Measurements from ENCODE around the gene CASP2. TPM values are rescaled to one million over a fixed set of nuclear protein-coding genes. Genes with fewer than 3 reads are reported as not detected.

The CASP2 gene
- total RNA-seq, 2 donors from 2014 or later, result 5.2 to 7.6 TPM

- no peaks in the 10 kb centered on the region for H3K4me1 ChIP-seq
- no peaks in the 10 kb centered on the region for H3K36me3 ChIP-seq
- no peak overlapping the region for H3K27ac ChIP-seq
- no peaks in the 10 kb centered on the region for H3K27me3 ChIP-seq
- peaks cover 0 to 3% of the 10 kb centered on the region in 2 donors for H3K9me3 ChIP-seq
- H3K4me3 ChIP-seq, result no peak overlapping the region
- no peak for DNase-seq (ENCODE audit: low spot score)
- TF ChIP-seq CTCF (IDR thresholded peaks at IDR 0.05), result no peak
Observed at GRCh38 chr7:143250199-143250598, 38.0 kb upstream of the CASP2 start.

GRCh38 chr7:143250822-143251221 lies 37.3 kb upstream of the CASP2 start:
- no peak for TF ChIP-seq CTCF (IDR thresholded peaks at IDR 0.05)
- H3K4me1 ChIP-seq, result no peaks in the 10 kb centered on the region

GRCh38 chr7:143252006-143252405 lies 36.1 kb upstream of the CASP2 start:
- Histone ChIP-seq H3K4me3 (no peak overlapping the region), H3K27ac (no peak overlapping the region), H3K4me1 (no peaks in the 10 kb centered on the region), H3K9me3 (peaks cover 0 to 3% of the 10 kb centered on the region in 2 donors), H3K27me3 (no peaks in the 10 kb centered on the region), H3K36me3 (no peaks in the 10 kb centered on the region)
- no peak for TF ChIP-seq CTCF (IDR thresholded peaks at IDR 0.05)
- no peak for DNase-seq (ENCODE audit: low spot score)

More at GRCh38 chr7:143250822-143251221, 37.3 kb upstream of the CASP2 start:
- H3K36me3 ChIP-seq, result no peaks in the 10 kb centered on the region
- no peak for DNase-seq (ENCODE audit: low spot score)
- no peak overlapping the region for H3K4me3 ChIP-seq
- peaks cover 0 to 3% of the 10 kb centered on the region in 2 donors for H3K9me3 ChIP-seq
- H3K27me3 ChIP-seq, result no peaks in the 10 kb centered on the region
- H3K27ac ChIP-seq, result no peak overlapping the region

- Histone ChIP-seq H3K9me3 (no peaks in the 10 kb centered on the region), H3K27ac (no peak overlapping the region), H3K27me3 (no peaks in the 10 kb centered on the region), H3K36me3 (no peaks in the 10 kb centered on the region), H3K4me3 (no peak overlapping the region), H3K4me1 (peaks cover 0 to 4% of the 10 kb centered on the region in 2 donors)
- no peak for DNase-seq (ENCODE audit: low spot score)
- no peak for TF ChIP-seq CTCF (IDR thresholded peaks at IDR 0.05)
Observed at GRCh38 chr7:143255564-143255963, 32.6 kb upstream of the CASP2 start.

- Histone ChIP-seq H3K27ac (no peak overlapping the region), H3K4me1 (peaks cover 0 to 4% of the 10 kb centered on the region in 2 donors), H3K27me3 (no peaks in the 10 kb centered on the region), H3K36me3 (no peaks in the 10 kb centered on the region), H3K4me3 (no peak overlapping the region), H3K9me3 (no peaks in the 10 kb centered on the region)
- DNase-seq (ENCODE audit: low spot score), result no peak
- no peak for TF ChIP-seq CTCF (IDR thresholded peaks at IDR 0.05)
Observed at GRCh38 chr7:143256325-143256724, 31.8 kb upstream of the CASP2 start.

GRCh38 chr7:143256932-143257331 lies 31.2 kb upstream of the CASP2 start:
- DNase-seq (ENCODE audit: low spot score), result no peak
- Histone ChIP-seq H3K4me3 (no peak overlapping the region), H3K27ac (no peak overlapping the region), H3K27me3 (no peaks in the 10 kb centered on the region), H3K9me3 (no peaks in the 10 kb centered on the region), H3K4me1 (peaks cover 0 to 4% of the 10 kb centered on the region in 2 donors), H3K36me3 (no peaks in the 10 kb centered on the region)
- no peak for TF ChIP-seq CTCF (IDR thresholded peaks at IDR 0.05)
